Measurements from ENCODE around the gene CGREF1.
A peak's percentile ranks its signal among the peaks of the same experiment; 100 is the strongest.

The CGREF1 gene

DNA sequence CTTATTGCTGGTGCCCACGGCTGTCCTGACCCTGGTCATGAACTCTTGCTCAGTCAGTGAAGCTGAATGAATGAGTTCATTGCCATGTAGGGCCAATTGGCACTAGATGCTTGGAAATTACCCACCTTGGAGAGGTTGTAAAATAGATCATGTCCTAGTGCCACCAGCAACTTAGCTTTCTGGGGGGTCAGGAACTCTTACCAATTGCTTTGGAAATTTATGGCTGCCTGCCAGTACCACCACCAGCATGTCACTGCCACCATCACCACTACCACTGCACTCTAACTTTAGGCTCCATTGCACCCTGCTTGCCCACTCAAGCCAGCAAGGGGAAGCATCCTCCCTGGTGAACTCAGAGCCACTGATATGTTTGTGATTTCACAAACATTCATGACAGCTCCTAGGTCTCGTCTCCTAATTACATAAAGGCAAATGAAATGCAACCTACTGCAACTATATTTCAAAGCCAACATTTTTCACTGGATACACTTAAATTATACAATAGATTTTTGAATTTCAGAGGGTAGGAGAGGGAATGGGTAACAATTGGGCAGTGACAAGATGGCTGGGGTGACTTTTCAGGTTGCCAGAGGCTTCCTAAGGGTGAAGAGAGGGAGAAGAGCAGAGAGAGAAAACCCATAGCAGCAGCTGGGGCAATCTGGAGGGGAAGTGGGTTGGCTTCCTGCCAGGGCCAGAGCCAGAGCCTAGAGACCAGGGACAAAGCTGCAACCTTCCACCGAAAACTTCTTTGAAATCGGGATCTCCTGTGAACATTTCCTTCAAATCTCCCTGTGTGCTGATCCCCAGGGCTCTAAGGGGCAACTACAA, 44.0 kb downstream of the CGREF1 start:
- no peak for DNase-seq (ENCODE audit: low spot score)
- POLR2A ChIA-PET (ENCODE audit: low non-redundant PET), result no interaction called here
- TF ChIP-seq, protein P1, sequence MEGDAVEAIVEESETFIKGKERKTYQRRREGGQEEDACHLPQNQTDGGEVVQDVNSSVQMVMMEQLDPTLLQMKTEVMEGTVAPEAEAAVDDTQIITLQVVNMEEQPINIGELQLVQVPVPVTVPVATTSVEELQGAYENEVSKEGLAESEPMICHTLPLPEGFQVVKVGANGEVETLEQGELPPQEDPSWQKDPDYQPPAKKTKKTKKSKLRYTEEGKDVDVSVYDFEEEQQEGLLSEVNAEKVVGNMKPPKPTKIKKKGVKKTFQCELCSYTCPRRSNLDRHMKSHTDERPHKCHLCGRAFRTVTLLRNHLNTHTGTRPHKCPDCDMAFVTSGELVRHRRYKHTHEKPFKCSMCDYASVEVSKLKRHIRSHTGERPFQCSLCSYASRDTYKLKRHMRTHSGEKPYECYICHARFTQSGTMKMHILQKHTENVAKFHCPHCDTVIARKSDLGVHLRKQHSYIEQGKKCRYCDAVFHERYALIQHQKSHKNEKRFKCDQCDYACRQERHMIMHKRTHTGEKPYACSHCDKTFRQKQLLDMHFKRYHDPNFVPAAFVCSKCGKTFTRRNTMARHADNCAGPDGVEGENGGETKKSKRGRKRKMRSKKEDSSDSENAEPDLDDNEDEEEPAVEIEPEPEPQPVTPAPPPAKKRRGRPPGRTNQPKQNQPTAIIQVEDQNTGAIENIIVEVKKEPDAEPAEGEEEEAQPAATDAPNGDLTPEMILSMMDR (conservative IDR thresholded peaks at IDR 0.05; ENCODE audit: low read depth), result no peak
- no peak overlapping the region for H3K27ac ChIP-seq
- CTCF ChIA-PET, result interaction anchor here (0.5 kb wide), 1 partner anchor 8 kb away, joined by 5 read pairs; no protein-coding TSS in a partner anchor

DNA sequence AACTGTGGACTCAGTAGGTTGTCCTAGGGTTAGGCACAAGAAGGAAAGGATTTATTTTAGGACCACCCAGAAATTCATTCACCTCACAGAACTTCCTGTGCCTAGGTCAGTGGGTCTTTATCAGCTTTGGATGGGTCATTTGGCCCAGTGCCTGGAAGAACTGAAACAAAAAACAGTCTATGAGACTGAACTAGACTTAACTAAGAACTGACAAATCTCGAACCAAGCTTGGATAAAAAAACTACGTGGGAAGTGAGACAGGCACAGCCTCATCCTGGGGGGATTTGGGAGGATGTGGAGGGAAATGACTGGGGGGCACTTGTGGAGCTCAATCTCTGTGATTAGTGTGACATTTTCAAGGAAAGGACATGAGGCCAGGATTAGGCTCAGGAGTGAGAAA, 45.1 kb downstream of the CGREF1 start:
- TF ChIP-seq, protein P1 (conservative IDR thresholded peaks at IDR 0.05; ENCODE audit: low read depth), result no peak
- H3K27ac ChIP-seq, result no peak overlapping the region
- ChIA-PET CTCF (interaction anchor here (0.6 kb wide), 2 partner anchors 11 to 160 kb away, joined by 3 read pairs; no protein-coding TSS in a partner anchor), POLR2A (ENCODE audit: low non-redundant PET) (no interaction called here)
- no peak for DNase-seq (ENCODE audit: low spot score)

DNA sequence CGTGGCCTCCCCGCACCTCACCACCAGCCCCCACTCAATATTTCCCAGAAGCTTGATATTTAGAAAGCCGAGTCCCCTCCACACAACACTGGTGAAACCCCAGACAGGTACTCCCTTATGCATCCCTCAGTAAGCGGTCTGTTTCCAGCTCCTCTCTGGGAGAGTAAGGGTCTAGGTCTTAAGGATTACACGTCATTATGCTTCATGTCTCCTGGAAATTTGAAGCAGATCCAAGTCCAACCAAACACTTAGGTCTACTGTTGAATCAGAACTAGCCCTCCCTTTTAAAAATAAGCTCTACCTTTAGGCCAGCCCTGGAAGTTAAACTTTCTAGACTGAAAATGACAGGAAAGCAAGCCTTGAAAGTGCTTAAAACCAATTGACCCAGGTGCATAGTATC, 46.0 kb downstream of the CGREF1 start:
- peak overlapping the region; percentile 75; the same call in 1 of the 2 replicates for H3K27ac ChIP-seq
- no peak for DNase-seq (ENCODE audit: low spot score)
- TF ChIP-seq, protein P1 (conservative IDR thresholded peaks at IDR 0.05; ENCODE audit: low read depth), result no peak
- ChIA-PET POLR2A (ENCODE audit: low non-redundant PET) (no interaction called here), CTCF (interaction anchor here (0.5 to 0.7 kb wide), 2 partner anchors 8 to 24 kb away, joined by 3 read pairs; no protein-coding TSS in a partner anchor)

DNA sequence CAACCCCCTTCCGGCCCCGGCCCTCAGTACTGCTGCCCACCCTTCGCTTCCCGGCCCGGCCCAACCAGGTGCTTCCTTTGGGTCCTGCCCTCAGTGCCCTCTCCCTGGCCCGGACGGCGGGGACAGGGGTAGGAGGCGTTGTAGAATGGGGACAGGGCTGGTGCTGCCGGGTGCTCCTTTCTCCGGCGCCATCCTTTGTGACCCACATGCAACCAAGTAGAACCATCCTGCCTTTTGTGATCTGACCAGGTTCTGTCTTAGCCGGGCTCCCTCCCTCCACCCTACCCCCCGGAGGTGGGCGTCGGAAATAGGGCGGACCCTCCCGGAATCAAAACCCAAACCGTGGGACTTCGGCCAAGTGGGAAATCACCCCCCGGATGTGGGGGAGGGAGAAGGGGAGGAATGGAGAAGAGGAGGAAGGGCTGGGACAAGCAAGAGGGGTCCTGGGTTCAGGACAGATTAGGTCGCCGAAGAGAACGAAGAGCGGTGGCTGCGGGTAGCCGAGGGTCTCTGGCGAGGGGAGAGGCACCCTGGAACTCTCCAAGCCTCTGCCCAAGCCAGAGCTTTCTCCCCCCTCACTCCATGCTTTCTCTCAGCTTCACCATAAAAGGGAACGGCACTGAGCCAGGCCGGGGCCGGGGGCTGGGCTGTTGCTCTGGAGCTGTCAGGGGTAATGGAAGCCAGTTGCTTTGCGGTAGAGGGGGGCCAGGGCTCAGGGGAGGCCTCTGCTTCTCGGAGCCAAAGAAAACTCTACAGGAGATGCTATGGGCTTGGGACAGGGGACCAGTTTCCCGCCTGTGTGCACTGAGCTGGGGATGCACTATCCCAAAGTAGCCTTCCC, 46.7 kb downstream of the CGREF1 start:
- ChIA-PET CTCF (interaction anchor here (0.5 to 1.3 kb wide), 5 partner anchors 9 to 612 kb away, joined by 3 to 4 read pairs (median 3); partner anchors contain the start of gene KHK), POLR2A (ENCODE audit: low non-redundant PET) (interaction anchor here (1.4 kb wide), 1 partner anchor 15 kb away, joined by 4 read pairs; no protein-coding TSS in a partner anchor)
- H3K27ac ChIP-seq, result peak overlapping the region; percentile 75
- TF ChIP-seq, protein P1 (conservative IDR thresholded peaks at IDR 0.05; ENCODE audit: low read depth), result no peak
- DNase-seq (ENCODE audit: low spot score), result no peak

DNA sequence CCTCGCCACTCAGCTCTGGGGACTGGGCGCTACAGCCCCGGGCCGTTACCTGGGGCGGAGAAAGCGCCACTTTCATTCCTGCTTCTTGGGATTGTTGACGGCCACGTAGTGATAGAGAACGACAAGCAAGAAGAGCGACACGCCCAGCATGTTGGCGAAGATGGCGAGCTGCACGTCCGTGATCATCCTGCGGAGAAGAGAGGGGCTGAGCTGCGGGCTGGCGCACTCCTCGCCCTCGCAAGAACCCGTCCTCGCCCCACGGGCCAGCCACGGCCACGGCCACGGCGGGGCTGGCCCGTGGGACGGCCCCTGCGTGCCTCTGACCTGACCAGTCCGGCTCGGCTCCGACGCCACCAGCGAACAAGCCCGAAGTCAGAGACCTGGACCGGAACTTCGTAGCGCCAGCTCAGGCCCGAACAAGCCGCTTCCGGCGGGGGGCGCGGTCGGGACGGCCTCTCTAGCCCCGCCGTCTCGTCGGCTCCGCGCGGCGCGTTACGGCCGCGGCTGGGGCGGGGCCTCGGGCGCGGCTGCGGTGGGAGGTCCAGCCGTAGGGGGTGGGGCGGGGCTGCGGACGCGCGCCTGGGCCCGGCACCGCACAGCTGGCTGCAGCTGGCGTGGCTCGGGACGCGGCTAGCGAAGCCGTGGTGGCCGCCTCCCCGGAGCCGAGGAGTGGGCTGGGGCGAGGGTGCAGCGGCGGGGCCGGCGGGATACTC, 47.5 kb downstream of the CGREF1 start, which contains the start of gene OST4:
Gene OST4 (minus strand): TSS at position 378 of the 713 bp plus-strand sequence.
- DNase-seq (ENCODE audit: low spot score), result peak; percentile 93
- TF ChIP-seq, protein P1 (conservative IDR thresholded peaks at IDR 0.05; ENCODE audit: low read depth), result no peak
- CTCF ChIA-PET, result interaction anchor here (0.6 to 1.3 kb wide), 3 partner anchors 14 to 613 kb away, joined by 3 to 4 read pairs (median 3); partner anchors contain the start of gene KHK
- POLR2A ChIA-PET (ENCODE audit: low non-redundant PET), result interaction anchor here (1.4 kb wide), 1 partner anchor 16 kb away, joined by 4 read pairs; no protein-coding TSS in a partner anchor
- H3K27ac ChIP-seq, result peak within 1 kb of the TSS; percentile 75
